ENCODE measurements around the gene PLEKHA3.
"Not testable (repeated sequence)": the region's sequence is repeated elsewhere in the genome, so short reads cannot be mapped to it uniquely, and the experiment has no call there.

PLEKHA3 gene

DNA sequence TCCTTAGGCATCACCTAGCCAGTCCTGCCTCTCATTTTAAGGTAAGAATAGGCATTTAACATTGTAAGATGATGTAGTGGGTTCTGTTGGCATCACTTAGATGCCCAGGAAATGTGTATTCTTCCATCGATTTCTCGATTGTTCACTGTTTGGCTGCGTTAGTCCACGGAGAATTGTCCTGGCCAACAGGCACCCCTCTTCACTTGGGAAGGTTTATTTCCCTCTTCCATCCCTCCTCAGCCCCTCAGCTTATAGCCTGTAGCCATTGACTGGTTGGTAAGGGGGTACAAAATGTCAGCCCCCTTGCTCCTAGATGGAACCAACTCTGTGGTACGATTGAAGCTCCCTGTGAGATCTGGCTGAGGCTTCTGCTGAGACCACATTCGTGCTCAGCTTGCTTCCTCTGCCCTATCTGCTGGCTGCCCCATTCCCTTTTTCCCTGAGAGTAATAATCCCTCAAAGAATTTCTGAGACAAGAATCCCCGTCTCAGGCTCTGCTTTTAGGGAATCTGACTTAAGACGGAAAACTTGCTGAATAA, 43.4 kb downstream of the PLEKHA3 start:
- peak; percentile 17 for DNase-seq (ENCODE audit: extremely low spot score)
- TF ChIP-seq ARNT (IDR thresholded peaks at IDR 0.05) (no peak), NFRKB (IDR thresholded peaks at IDR 0.05) (no peak), TARDBP (IDR thresholded peaks at IDR 0.05) (no peak), FOXK2 (IDR thresholded peaks at IDR 0.05) (no peak), SUZ12 (IDR thresholded peaks at IDR 0.05) (no peak), SP1 (IDR thresholded peaks at IDR 0.05) (no peak), LEF1 (IDR thresholded peaks at IDR 0.05; ENCODE audit: borderline replicate concordance) (no peak), FOXM1 (IDR thresholded peaks at IDR 0.05; ENCODE audit: borderline replicate concordance) (no peak), L3MBTL2 (conservative IDR thresholded peaks at IDR 0.05) (no peak), ELF4 (IDR thresholded peaks at IDR 0.05) (no peak), ZNF384 (IDR thresholded peaks at IDR 0.05) (no peak), CTBP1 (IDR thresholded peaks at IDR 0.05; ENCODE audit: borderline replicate concordance) (no peak)
- TF ChIP-seq, protein P1, sequence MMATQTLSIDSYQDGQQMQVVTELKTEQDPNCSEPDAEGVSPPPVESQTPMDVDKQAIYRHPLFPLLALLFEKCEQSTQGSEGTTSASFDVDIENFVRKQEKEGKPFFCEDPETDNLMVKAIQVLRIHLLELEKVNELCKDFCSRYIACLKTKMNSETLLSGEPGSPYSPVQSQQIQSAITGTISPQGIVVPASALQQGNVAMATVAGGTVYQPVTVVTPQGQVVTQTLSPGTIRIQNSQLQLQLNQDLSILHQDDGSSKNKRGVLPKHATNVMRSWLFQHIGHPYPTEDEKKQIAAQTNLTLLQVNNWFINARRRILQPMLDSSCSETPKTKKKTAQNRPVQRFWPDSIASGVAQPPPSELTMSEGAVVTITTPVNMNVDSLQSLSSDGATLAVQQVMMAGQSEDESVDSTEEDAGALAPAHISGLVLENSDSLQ (IDR thresholded peaks at IDR 0.05) = no peak
- POLR2A ChIA-PET = interaction anchor here (1.0 to 2.8 kb wide), 4 partner anchors 13 to 73 kb away, joined by 3 to 12 read pairs (median 8); partner anchors contain the start of genes PJVK and PRKRA
- CTCF ChIA-PET = interaction anchor here (0.6 to 1.5 kb wide), 2 partner anchors 9 to 21 kb away, joined by 3 to 7 read pairs; no protein-coding TSS in a partner anchor

- POLR2A ChIA-PET, CTCF ChIA-PET: not testable (repeated sequence)
These were observed 44.8 kb downstream of the PLEKHA3 start for GRCh38 chr2:178525010-178525409.

DNA sequence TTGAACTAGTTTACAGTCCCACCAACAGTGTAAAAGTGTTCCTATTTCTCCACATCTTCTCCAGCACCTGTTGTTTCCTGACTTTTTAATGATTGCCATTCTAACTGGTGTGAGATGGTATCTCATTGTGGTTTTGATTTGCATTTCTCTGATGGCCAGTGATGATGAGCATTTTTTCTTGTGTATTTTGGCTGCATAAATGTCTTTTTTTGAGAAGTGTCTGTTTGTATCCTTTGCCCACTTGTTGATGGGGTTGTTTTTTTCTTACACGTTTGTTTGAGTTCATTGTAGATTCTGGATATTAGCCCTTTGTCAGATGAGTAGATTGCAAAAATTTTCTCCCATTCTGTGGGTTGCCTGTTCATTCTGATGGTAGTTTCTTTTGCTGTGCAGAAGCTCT, 45.2 kb downstream of the PLEKHA3 start:
- DNase-seq (ENCODE audit: extremely low spot score); CTCF ChIA-PET: not testable (repeated sequence)
- POLR2A ChIA-PET = interaction anchor here (0.9 kb wide), 1 partner anchor 74 kb away, joined by 3 read pairs; the partner anchor contains the start of genes PJVK and PRKRA

More at GRCh38 chr2:178525010-178525409, 44.8 kb downstream of the PLEKHA3 start:
- DNase-seq (ENCODE audit: extremely low spot score) = not testable (repeated sequence)

DNA sequence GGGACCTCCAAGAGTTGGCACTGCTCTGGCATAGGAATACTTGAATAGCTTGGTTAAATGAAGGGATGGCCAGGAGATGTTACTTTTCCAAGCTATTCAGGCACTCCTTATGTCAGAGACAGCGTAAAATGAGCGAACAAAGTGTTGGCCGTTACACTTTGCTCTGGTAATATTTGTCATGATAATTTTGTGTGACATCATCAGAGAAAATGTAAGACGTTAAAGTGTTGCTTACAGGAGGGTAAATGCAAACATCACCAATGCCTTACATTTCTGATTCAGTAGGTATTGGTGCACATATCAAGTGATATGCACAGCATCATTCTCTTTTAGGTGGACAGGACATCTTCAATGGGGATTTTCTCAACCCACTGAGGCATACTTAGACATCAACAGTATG, 46.0 kb downstream of the PLEKHA3 start:
- CTCF ChIA-PET = no interaction called here
- DNase-seq (ENCODE audit: extremely low spot score) = no peak
- POLR2A ChIA-PET = interaction anchor here (0.9 kb wide), 1 partner anchor 75 kb away, joined by 3 read pairs; the partner anchor contains the start of genes PJVK and PRKRA
- no peak for TF ChIP-seq ZNF384 (IDR thresholded peaks at IDR 0.05)
- no peak for TF ChIP-seq NFRKB (IDR thresholded peaks at IDR 0.05)
- TF ChIP-seq CTBP1 (IDR thresholded peaks at IDR 0.05; ENCODE audit: borderline replicate concordance) = no peak
- TF ChIP-seq LEF1 (IDR thresholded peaks at IDR 0.05; ENCODE audit: borderline replicate concordance) = no peak
- TF ChIP-seq FOXA1 (IDR thresholded peaks at IDR 0.05) = no peak
- TF ChIP-seq SUZ12 (IDR thresholded peaks at IDR 0.05) = no peak
- TF ChIP-seq TARDBP (IDR thresholded peaks at IDR 0.05) = no peak
- no peak for TF ChIP-seq SP1 (IDR thresholded peaks at IDR 0.05)
- TF ChIP-seq, protein P1 (IDR thresholded peaks at IDR 0.05) = no peak
- no peak for TF ChIP-seq ELF4 (IDR thresholded peaks at IDR 0.05)
- no peak for TF ChIP-seq FOXK2 (IDR thresholded peaks at IDR 0.05)
- no peak for TF ChIP-seq HDGF (IDR thresholded peaks at IDR 0.05; ENCODE audit: borderline replicate concordance)
- no peak for TF ChIP-seq ARNT (IDR thresholded peaks at IDR 0.05)
- no peak for TF ChIP-seq L3MBTL2 (conservative IDR thresholded peaks at IDR 0.05)
- no peak for TF ChIP-seq FOXM1 (IDR thresholded peaks at IDR 0.05; ENCODE audit: borderline replicate concordance)
- no peak for TF ChIP-seq BHLHE40 (IDR thresholded peaks at IDR 0.05; ENCODE audit: borderline replicate concordance)

DNA sequence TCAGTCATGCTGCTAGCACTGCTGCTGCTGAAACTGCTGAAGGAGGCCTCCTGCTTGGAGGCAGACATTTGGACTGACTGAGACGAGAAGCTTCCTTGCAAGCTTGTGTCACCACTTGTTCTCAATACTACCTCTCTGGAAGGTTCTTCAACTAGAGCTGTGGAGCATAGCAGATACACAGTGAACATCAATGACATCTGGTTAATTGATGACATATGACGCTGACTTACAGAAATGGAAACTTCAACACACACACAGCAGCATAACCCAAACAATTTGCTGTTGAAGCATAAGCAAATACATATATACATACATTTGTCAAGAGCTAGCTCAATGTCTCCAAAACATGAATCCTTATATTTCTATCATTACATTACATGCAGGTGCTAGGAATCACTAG, 47.3 kb downstream of the PLEKHA3 start:
- no peak for TF ChIP-seq L3MBTL2 (conservative IDR thresholded peaks at IDR 0.05)
- DNase-seq (ENCODE audit: extremely low spot score) = no peak
- CTCF ChIA-PET = no interaction called here
- POLR2A ChIA-PET = interaction anchor here (1.8 kb wide), 1 partner anchor 77 kb away, joined by 4 read pairs; the partner anchor contains the start of genes PJVK and PRKRA

GRCh38 chr2:178528647-178529046, 48.4 kb downstream of the PLEKHA3 start:
- CTCF ChIA-PET = no interaction called here
- no peak for TF ChIP-seq LEF1 (IDR thresholded peaks at IDR 0.05; ENCODE audit: borderline replicate concordance)
- DNase-seq (ENCODE audit: extremely low spot score) = no peak
- POLR2A ChIA-PET = interaction anchor here (1.8 kb wide), 1 partner anchor 78 kb away, joined by 4 read pairs; the partner anchor contains the start of genes PJVK and PRKRA

- POLR2A ChIA-PET = no interaction called here
- no peak for TF ChIP-seq FOXM1 (IDR thresholded peaks at IDR 0.05; ENCODE audit: borderline replicate concordance)
- no peak for TF ChIP-seq FOXA1 (IDR thresholded peaks at IDR 0.05)
- no peak for TF ChIP-seq SUZ12 (IDR thresholded peaks at IDR 0.05)
- no peak for TF ChIP-seq TARDBP (IDR thresholded peaks at IDR 0.05)
- no peak for TF ChIP-seq NFRKB (IDR thresholded peaks at IDR 0.05)
- no peak for TF ChIP-seq ELF4 (IDR thresholded peaks at IDR 0.05)
- TF ChIP-seq HDGF (IDR thresholded peaks at IDR 0.05; ENCODE audit: borderline replicate concordance) = no peak
- TF ChIP-seq, protein P1 (IDR thresholded peaks at IDR 0.05) = no peak
- TF ChIP-seq CTBP1 (IDR thresholded peaks at IDR 0.05; ENCODE audit: borderline replicate concordance) = no peak
- no peak for TF ChIP-seq ARNT (IDR thresholded peaks at IDR 0.05)
- TF ChIP-seq BHLHE40 (IDR thresholded peaks at IDR 0.05; ENCODE audit: borderline replicate concordance) = no peak
- no peak for TF ChIP-seq ZNF384 (IDR thresholded peaks at IDR 0.05)
- no peak for TF ChIP-seq FOXK2 (IDR thresholded peaks at IDR 0.05)
- TF ChIP-seq L3MBTL2 (conservative IDR thresholded peaks at IDR 0.05) = no peak
- TF ChIP-seq LEF1 (IDR thresholded peaks at IDR 0.05; ENCODE audit: borderline replicate concordance) = no peak
- no peak for TF ChIP-seq SP1 (IDR thresholded peaks at IDR 0.05)
- no peak for DNase-seq (ENCODE audit: extremely low spot score)
- CTCF ChIA-PET = no interaction called here
These were observed 48.9 kb downstream of the PLEKHA3 start for GRCh38 chr2:178529194-178529593.

Data from HEK293T (cell line).